ENCODE results near the gene KPTN.

Gene KPTN

GRCh38 chr19:47427241-47428176 is 56.5 kb downstream of the KPTN start:
- peak; percentile 64 for TF ChIP-seq CTCF (IDR thresholded peaks at IDR 0.05)

All from LNCAP (cell line).